Ramos (cell line): ENCODE data around the gene SATL1.
"Not testable (repeated sequence)": the region's sequence is repeated elsewhere in the genome, so short reads cannot be mapped to it uniquely, and the experiment has no call there.

ENCODE experiments used
- in situ Hi-C: fragments of 300-500 bp; cut with MboI; formaldehyde crosslinking; loops from one replicate; pipeline ENCODE4 v1.14.3; 2022; ENCODE audit warnings: low sequenced_read_pairs; ENCODE audit not compliant: unreplicated experiment

The SATL1 gene

GRCh38 chrX:85111347-85111746, 132.2 kb downstream of the SATL1 start:
- in situ Hi-C loops = loop anchor here (25.0 kb wide), 1 partner anchor 451 kb away; no protein-coding TSS in a partner anchor

- in situ Hi-C loops = loop anchor here (25.0 kb wide), 1 partner anchor 453 kb away; no protein-coding TSS in a partner anchor
Observed at GRCh38 chrX:85109235-85109634, 134.3 kb downstream of the SATL1 start.

- in situ Hi-C loops = loop anchor here (25.0 kb wide), 1 partner anchor 454 kb away; no protein-coding TSS in a partner anchor
Observed at GRCh38 chrX:85108165-85108564, 135.4 kb downstream of the SATL1 start.

- in situ Hi-C loops = loop anchor here (25.0 kb wide), 1 partner anchor 455 kb away; no protein-coding TSS in a partner anchor
Observed at GRCh38 chrX:85107407-85107806, 136.2 kb downstream of the SATL1 start.

DNA sequence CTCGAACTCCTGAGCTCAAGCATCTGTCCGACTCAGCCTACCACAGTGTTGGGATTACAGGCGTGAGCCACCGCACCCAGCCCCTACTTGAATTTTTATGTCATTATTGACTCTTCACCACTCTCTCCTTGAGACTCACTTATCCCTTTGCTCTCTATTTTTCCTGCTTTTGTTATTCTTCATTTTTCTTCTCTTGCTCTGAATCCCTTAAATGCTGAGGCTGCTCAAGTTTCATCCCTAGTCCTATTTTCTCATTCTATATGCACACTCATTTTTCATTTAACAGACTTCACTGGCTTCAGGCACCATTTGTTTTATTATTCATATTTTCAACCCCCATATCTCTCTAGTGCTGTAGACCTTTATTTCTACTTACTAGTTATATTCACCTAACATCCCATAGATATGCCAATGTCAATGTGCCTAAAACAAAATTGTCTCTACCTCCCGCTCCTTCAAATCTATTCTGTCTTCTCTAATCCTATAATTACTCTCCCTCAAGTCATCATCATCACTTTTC, 154.2 kb downstream of the SATL1 start:
- in situ Hi-C loops = no loop called here

DNA sequence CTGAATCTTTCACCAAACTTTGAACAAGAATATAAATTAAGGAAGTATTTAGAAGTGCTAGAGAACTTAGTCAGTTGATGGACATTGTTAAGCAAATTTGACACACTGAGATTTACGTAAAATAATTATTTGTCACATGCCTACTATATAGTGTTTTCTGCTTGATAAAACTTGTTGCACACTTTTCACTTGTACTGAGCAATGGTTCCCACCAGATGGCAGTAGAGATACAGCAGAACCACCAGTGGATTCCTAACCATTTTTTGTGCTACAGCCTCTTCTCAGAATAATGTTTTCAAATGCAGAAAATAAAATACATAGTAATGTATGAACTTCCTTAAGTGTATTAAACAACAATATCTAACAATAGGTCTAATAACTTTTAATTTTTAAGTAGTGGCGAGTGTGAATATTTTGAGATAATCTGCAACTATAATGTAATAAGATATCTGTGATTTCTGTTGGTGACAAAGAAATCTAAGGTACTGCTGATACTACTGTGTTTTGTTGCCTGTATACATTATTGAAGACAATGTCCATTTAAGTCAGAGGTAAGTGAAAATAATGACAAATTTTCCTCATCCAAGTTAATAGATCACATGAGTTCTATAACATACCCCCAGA, 158.7 kb downstream of the SATL1 start:
- in situ Hi-C loops = no loop called here

DNA sequence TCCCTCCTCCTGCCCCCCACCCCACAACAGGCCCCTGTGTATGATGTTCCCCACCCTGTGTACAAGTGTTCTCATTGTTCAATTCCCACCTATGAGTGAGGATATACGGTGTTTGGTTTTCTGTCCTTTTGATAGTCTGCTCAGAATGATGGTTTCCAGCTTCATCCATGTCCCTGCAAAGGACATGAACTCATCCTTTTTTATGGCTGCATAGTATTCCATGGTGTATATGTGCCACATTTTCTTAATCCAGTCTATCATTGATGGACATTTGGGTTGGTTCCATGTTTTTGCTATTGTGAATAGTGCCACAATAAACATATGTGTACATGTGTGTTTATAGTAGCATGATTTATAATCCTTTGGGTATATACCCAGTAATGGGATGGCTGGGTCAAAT, 166.3 kb downstream of the SATL1 start:
- in situ Hi-C loops = not testable (repeated sequence)

GRCh38 chrX:85065512-85066198, 177.9 kb downstream of the SATL1 start:
- in situ Hi-C loops = no loop called here

DNA sequence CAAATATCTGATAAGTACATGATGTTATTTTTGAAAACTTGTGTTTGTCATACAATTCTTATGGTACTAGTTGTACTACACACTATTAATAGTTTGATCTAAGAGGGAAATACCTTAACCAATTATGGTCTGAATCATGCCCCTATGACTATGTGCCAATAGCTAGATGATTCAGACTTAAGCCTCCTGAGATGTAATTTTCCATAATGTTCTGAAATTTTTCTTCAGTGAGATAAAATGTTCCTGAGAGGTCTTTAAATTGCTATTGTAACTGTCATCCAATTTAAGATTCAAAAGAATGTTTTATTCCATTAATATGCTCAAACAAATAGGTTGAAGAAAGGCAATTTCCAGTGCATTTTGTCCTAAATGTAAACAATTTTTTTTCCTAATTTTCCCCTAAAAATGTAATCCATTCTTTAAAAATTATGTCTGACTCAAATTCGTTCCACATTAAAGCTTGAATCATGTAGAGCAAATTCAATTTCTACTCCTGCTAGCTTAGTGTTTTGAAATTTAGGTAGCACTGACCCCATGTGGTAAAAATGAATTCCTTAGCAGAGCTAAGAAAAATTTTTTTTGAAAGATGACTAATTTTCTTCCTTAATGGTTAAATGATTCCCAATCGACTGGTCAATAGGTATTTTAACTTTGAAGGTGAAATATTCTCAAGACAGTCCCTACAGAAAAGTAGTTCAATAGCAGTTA, 190.8 kb downstream of the SATL1 start:
- in situ Hi-C loops = no loop called here

DNA sequence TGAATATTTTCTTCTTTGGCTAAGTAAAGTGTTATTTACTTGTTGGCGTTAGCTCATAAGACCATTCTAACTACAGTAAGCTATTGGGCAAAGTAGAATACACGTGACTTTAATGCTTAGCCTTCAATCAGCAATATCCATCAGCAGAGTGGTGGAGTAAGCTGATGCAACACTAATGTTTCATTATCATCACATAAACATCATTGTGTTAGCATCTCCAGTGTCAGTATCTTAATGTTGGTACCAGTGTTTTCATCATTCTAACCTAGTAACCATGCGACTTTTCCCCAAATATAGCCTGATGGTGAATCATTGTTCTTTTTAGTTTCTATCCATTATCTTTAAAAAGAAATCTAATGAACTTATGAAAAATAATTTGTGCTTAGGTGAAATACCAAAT, 191.4 kb downstream of the SATL1 start:
- in situ Hi-C loops = no loop called here

GRCh38 chrX:85051627-85052026, 192.0 kb downstream of the SATL1 start:
- in situ Hi-C loops = no loop called here
